ENCODE measurements around the gene ATG5.
"Not testable (repeated sequence)": the region's sequence is repeated elsewhere in the genome, so short reads cannot be mapped to it uniquely, and the experiment has no call there.

ATG5 gene

DNA sequence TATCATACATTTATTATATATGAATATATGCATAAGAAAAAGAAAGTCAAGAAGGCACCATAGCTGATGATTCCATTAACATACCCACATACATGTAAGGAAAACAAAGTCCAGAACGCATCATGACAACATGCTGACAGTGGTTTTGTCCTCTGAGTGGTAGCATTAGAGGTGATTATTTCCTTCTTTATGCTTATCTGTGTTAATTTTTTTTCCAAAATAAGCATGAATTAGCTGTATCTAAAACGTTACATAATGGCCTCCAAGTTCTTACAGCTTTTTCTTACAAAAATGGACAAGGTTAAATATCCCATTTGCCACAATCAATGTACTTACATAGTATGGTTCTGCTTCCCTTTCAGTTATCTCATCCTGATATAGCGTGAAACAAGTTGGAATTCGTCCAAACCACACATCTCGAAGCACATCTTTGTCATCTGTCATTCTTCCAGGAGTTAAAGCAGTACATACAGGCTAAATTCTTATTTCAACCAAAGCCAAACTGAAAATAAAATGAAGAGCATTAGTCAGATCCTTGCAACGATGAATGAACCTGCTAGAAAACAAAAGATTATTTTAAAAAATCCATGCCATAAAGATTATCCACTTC is 9.7 kb downstream of the ATG5 start:
- in situ Hi-C loops (cut with HindIII; ENCODE audit: low sequenced_read_pairs): no loop called here

- in situ Hi-C loops (cut with HindIII; ENCODE audit: low sequenced_read_pairs): no loop called here
Observed at GRCh38 chr6:106309766-106310373, 15.7 kb downstream of the ATG5 start.

GRCh38 chr6:106308985-106309384 is 16.6 kb downstream of the ATG5 start:
- in situ Hi-C loops (cut with HindIII; ENCODE audit: low sequenced_read_pairs): no loop called here

GRCh38 chr6:106305740-106306139 is 19.8 kb downstream of the ATG5 start:
- in situ Hi-C loops (cut with HindIII; ENCODE audit: low sequenced_read_pairs): no loop called here

DNA sequence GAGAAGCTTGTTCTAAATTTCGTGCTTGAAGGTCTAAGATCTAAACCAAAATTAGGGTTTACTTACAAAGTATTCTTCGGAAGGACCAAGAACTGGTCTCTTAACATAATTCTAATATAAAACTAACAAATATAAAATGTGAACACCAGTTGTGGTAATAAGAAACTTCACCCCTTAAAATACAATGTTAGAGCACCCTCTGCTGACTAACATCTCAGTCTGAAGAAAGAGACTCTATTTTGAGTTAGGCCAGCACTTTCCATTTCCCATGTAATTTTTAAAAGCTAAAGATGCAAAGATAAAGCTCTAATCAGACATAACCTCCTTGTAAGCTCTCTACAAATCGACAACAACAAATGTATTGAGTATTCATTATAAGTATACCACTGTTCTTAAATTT is 24.6 kb downstream of the ATG5 start:
- in situ Hi-C loops (cut with HindIII; ENCODE audit: low sequenced_read_pairs): no loop called here

DNA sequence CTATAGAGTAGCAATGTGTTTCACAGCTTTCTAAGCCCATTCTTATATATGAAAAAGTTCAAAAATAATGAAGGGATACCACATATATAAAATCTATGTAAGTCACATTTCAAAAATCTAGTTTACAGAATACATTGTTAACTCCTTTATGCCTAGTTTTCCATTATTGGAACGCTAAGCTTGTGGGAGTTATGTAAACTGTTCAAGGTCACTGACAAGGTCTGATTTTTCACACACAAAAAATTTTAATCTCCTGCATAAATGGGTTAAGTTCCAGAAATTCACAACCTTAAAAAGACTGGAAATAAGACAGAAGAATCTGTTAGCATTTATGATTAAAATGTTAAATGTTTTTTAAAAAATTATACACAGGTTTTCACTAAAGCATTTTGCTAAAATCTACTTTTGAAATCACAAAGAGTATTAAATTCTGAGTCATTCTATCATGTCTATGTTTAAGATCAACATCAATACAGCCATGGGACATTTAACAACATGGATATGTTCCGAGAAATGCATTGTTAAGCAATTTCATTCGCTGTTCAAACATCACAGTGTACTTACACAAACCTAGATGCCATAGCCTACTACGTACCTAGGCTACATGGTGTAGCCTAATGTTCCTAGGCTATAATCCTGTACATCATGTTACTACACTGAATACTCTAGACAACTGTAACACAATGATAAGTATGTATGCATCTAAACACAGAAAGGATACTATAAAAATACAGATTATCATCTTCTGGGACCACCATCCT is 25.4 kb downstream of the ATG5 start:
- in situ Hi-C loops (cut with HindIII; ENCODE audit: low sequenced_read_pairs): no loop called here

DNA sequence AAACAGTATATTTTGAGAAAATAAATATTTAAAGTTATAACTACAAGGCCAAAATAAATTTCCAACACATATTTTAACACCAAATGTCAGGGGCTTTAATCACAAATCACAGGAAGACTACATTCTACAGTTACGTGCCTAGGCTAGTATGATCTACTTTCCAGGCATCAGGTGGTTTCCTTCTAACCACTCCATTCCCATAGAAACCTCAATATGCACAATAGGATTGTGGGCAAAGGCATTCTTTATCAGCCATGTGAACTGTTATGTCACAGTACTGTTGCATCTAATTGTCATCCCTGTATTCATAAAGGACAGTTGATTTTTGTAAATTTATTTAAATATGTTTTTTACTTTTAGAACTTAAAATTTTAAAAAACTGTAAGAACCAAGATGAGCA is 32.4 kb downstream of the ATG5 start:
- in situ Hi-C loops (cut with HindIII; ENCODE audit: low sequenced_read_pairs): no loop called here

DNA sequence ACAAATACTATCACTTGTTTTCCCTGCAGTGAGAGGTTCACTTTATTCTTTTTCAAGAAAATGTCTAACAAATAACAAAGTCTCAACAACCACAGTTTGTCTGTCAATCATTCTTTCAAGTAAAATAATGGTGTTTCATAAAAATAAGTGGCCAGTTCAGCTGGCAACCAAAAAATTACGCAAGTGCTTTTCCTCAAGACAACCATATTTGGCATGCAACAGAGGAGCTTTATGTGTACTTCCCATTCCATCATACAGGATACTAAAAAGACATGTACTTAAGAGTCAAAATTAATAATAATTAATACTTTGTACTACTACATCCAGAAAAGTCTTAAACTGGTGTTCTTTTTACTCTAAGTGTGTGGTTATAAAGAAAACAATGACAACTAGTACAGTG is 34.6 kb downstream of the ATG5 start:
- in situ Hi-C loops (cut with HindIII; ENCODE audit: low sequenced_read_pairs): no loop called here

- in situ Hi-C loops (cut with HindIII; ENCODE audit: low sequenced_read_pairs): no loop called here
Observed at GRCh38 chr6:106290032-106290431, 35.5 kb downstream of the ATG5 start.

DNA sequence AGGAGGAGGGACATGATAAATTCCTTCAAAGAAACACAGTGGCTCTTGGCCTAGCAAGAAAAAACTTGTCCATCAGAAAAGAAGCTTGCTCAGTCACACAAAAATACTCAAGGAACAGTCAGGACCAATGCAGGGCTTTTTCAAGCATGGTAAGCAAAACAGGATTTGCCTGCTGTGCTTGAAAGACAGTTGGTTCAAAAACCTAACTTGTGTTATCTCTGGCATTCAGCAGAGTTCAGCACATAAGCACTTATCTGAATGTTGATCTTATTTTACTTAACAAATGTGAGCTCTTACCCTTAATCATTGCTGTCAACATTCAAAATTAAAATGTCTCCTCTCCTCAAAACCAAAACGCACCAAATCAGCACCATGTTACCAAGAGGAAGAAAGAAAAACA is 38.3 kb downstream of the ATG5 start:
- in situ Hi-C loops (cut with HindIII; ENCODE audit: low sequenced_read_pairs): no loop called here

DNA sequence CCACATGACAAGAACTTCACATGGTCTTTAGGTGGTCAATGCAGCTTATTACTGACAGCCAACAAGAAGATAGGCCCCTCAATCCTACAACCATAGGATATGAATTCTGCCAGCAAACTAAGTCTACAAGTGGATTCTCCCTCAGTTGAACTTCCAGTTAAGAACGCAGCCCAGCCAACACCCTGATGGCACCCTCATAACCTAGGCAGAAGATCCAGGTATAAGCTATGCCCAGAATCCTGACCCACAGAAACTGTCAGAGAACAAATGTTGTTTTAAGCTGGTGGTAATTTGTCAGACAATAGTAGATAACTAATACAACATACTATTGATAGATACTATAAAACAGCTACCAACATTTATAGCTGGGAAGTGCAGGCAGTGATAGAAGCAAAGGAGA is 38.8 kb downstream of the ATG5 start:
- in situ Hi-C loops (cut with HindIII; ENCODE audit: low sequenced_read_pairs): no loop called here

- in situ Hi-C loops (cut with HindIII; ENCODE audit: low sequenced_read_pairs): no loop called here
Observed at GRCh38 chr6:106283481-106283880, 42.1 kb downstream of the ATG5 start.

- in situ Hi-C loops (cut with HindIII; ENCODE audit: low sequenced_read_pairs): no loop called here
Observed at GRCh38 chr6:106281661-106282060, 43.9 kb downstream of the ATG5 start.

DNA sequence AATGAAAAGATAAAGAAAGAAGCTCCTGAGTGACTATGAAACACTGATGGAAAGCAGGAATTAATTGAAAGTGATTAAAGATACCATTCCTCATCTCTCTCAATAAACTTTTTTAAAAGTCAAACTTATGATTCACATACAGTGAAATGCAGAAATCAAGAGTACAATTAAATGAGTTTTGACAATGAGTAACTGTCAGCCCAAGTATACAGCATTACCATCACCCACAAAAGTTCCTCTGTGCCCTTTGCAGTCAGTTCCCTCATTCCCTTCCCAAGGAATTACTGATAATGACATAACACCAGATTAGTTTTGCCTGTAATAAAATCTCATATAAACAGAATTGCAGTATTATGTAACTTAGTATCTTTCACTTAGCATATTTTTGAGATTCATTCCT is 44.5 kb downstream of the ATG5 start:
- in situ Hi-C loops (cut with HindIII; ENCODE audit: low sequenced_read_pairs): no loop called here

DNA sequence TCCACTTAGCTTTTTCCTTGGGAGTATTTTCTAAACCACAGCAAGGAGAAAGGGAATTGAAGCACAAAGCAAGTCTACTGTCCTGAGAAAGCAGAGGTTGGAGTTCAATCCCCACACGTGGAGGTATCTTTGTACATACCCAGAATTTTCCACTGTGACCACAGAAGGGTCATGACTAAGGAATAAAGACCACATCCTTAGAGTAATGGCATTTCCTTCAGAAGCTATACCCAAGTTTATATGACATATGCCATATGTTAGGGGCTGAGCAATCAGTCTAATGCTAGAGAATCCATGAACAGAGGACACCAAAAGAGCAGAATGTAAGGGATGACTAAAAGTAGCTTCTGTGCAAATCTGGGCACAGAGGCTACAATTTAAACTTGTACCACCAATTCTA is 46.4 kb downstream of the ATG5 start:
- in situ Hi-C loops (cut with HindIII; ENCODE audit: low sequenced_read_pairs): no loop called here

- in situ Hi-C loops (cut with HindIII; ENCODE audit: low sequenced_read_pairs): no loop called here
Observed at GRCh38 chr6:106275692-106276091, 49.9 kb downstream of the ATG5 start.

- in situ Hi-C loops (cut with HindIII; ENCODE audit: low sequenced_read_pairs): no loop called here
Observed at GRCh38 chr6:106273087-106273486, 52.5 kb downstream of the ATG5 start.

- in situ Hi-C loops (cut with HindIII; ENCODE audit: low sequenced_read_pairs): no loop called here
Observed at GRCh38 chr6:106272287-106272686, 53.3 kb downstream of the ATG5 start.

DNA sequence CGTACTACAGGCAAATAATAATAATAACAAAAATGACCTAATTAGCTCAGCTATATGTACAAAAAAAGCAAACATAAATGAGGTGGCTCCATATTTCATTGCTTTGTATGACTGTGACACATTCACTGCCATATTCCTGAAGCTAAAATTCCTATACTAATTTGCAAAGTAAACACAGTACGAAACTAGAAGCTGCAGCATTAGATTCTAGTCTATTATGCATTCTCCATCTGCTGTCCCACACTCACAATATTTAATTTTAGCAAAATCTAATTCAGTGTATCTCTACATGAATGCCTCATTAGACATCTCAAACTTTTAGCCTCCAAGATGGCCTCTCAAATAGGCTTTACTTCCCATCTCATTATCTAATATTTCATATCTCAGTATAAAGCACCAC is 55.1 kb downstream of the ATG5 start:
- in situ Hi-C loops (cut with HindIII; ENCODE audit: low sequenced_read_pairs): no loop called here

GRCh38 chr6:106269268-106269919 is 56.2 kb downstream of the ATG5 start:
- in situ Hi-C loops (cut with HindIII; ENCODE audit: low sequenced_read_pairs): not testable (repeated sequence)

- in situ Hi-C loops (cut with HindIII; ENCODE audit: low sequenced_read_pairs): not testable (repeated sequence)
Observed at GRCh38 chr6:106268500-106268899, 57.1 kb downstream of the ATG5 start.

DNA sequence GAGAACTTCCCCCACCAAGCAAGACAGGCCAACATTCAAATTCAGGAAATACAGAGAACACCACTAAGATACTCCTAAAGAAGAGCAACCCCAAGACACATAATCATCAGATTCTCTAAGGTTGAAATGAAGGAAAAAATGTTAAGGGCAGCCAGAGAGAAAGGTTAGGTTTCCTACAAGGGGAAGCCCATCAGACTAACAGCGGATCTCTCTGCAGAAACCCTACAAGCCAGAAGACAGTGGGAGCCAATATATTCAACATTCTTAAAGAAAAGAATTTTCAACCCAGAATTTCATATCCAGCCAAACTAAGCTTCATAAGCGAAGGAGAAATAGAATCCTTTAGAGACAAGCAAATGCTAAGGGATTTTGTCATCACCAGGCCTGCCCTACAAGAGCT is 61.1 kb downstream of the ATG5 start:
- in situ Hi-C loops (cut with HindIII; ENCODE audit: low sequenced_read_pairs): not testable (repeated sequence)

Data from endothelial cell of hepatic sinusoid (primary cell).